ENCODE measurements around the gene GTF3A.
A peak's percentile ranks its signal among the peaks of the same experiment; 100 is the strongest.

GTF3A gene

GRCh38 chr13:27423333-27423732 is 1.1 kb upstream of the GTF3A start:
- Histone ChIP-seq H3K9me3 (peaks cover 7% of the 10 kb centered on the region; the same call in 1 of the 2 replicates), H3K4me3 (ENCODE audit: low read depth, low read length) (no peak overlapping the region), H3K4me1 (peaks cover 8% of the 10 kb centered on the region; the same call in 1 of the 2 replicates), H3K36me3 (peaks cover 19% of the 10 kb centered on the region), H3K27me3 (no peaks in the 10 kb centered on the region)
- no peak for DNase-seq
- TF ChIP-seq CTCF (IDR thresholded peaks at IDR 0.05; ENCODE audit: low read depth, low read length): no peak

- Histone ChIP-seq H3K27me3 (no peaks in the 10 kb centered on the region), H3K4me3 (ENCODE audit: low read depth, low read length) (peak overlapping the region; percentile 75), H3K4me1 (peaks cover 8% of the 10 kb centered on the region; the same call in 1 of the 2 replicates), H3K9me3 (peaks cover 7% of the 10 kb centered on the region; the same call in 1 of the 2 replicates), H3K36me3 (peaks cover 33% of the 10 kb centered on the region)
- TF ChIP-seq CTCF (IDR thresholded peaks at IDR 0.05; ENCODE audit: low read depth, low read length): no peak
- no peak for DNase-seq
Observed at GRCh38 chr13:27425158-27425917, 919 bp downstream of the GTF3A start.

DNA sequence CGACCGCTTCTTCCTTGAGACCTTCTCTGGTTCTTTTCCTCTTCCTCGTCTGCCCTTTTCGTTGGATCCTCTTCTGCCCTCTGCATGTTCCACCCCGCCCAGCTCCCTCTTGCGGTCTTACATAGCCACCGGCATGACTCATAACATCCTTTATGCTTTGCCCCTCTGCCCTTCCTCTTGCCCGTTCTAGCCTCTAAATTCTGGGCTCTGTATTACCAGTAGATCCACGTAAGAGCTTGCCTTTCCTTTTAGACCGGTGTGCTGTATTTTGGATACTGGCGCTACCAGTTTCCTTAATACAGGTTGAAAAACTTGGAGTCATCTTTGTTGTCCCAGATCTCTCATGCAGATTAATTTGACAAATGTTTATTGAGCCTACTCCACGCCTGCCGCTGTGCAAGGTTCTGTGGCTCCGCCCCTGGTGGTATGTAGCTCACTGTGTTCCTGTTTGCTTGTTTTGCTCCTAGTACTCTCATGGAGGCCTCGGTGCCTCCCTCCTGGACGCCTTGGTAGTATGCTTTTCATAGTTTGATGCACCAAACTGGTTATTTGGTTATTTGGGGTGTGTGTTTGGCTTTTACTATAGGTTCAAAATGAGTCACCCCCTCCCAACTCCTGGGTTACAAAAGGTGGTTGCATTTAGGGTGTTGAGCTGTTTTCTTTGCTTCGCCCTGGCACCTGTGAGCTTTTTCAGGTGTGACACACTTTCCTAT is 1.7 kb downstream of the GTF3A start:
- peak; percentile 58 for DNase-seq
- peaks cover 39% of the 10 kb centered on the region for H3K36me3 ChIP-seq
- H3K4me3 ChIP-seq (ENCODE audit: low read depth, low read length): peak overlapping the region; percentile 75
- TF ChIP-seq CTCF (IDR thresholded peaks at IDR 0.05; ENCODE audit: low read depth, low read length): peak; percentile 51
- no peaks in the 10 kb centered on the region for H3K27me3 ChIP-seq
- H3K9me3 ChIP-seq: peaks cover 7% of the 10 kb centered on the region; the same call in 1 of the 2 replicates
- H3K4me1 ChIP-seq: peaks cover 8% of the 10 kb centered on the region; the same call in 1 of the 2 replicates

GRCh38 chr13:27427641-27428040 is 3.2 kb downstream of the GTF3A start:
- Histone ChIP-seq H3K27me3 (no peaks in the 10 kb centered on the region), H3K4me1 (peaks cover 8% of the 10 kb centered on the region; the same call in 1 of the 2 replicates), H3K36me3 (peaks cover 49% of the 10 kb centered on the region), H3K4me3 (ENCODE audit: low read depth, low read length) (no peak overlapping the region), H3K9me3 (peaks cover 7% of the 10 kb centered on the region; the same call in 1 of the 2 replicates)
- TF ChIP-seq CTCF (IDR thresholded peaks at IDR 0.05; ENCODE audit: low read depth, low read length): no peak
- DNase-seq: no peak

DNA sequence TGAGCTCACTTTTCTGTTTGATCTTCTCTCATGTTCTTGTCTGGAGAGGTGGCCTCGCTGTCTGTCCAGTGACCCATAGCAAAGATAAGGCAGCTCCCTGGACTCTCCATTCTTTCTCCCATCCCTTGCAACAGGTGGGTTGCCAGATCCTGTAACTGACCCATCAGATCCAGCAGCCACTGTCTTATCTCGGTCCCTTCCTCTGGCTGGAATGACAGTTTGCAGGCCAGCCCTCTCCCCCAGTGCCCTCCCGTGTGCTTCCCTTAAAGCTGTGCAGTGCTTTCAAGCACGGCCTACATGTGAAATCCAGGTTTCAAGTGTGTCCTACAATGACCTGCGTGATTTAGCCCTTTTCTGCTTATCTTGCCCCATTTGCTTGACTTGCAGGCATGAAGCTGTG is 3.7 kb downstream of the GTF3A start:
- Histone ChIP-seq H3K36me3 (peaks cover 52% of the 10 kb centered on the region), H3K4me3 (ENCODE audit: low read depth, low read length) (no peak overlapping the region), H3K9me3 (peaks cover 7% of the 10 kb centered on the region; the same call in 1 of the 2 replicates), H3K27me3 (no peaks in the 10 kb centered on the region), H3K4me1 (peaks cover 8% of the 10 kb centered on the region; the same call in 1 of the 2 replicates)
- DNase-seq: no peak
- no peak for TF ChIP-seq CTCF (IDR thresholded peaks at IDR 0.05; ENCODE audit: low read depth, low read length)

Data from BE2C (cell line).